Measurements from ENCODE around the gene ANTXR2. TPM values are rescaled to one million over a fixed set of nuclear protein-coding genes. Genes with fewer than 3 reads are reported as not detected.

ANTXR2 gene
- total RNA-seq, 4 donors from 2014 or later = 319 to 518 (median 329) TPM

DNA sequence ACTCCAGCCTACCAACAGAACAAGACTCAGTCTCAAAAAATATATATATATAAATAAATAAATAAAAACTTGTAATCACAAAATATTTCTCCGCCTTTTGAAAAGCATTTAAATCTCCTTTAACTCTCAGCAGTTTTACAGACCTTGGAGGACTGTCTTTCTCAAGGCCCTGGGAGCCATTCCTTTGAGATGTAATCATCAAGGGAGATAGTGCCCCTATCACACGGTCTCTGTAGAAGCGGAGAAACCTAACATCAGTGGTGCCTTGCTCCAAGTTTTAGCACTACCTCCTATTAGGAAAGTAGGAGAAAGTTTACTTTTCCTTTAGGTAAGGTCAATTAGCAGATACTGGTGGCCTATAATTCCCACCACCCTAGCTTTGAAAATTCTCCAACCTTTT is 58.5 kb downstream of the ANTXR2 start:
- Histone ChIP-seq H3K27me3 (no peaks in the 10 kb centered on the region), H3K4me1 (peaks cover 0 to 67% (median 39%) of the 10 kb centered on the region in 4 donors), H3K27ac (replicated peaks in 1 of 4) (peak overlapping the region in 3 of 4 donors; percentile 3 to 38 (median 19)), H3K36me3 (peaks cover 11 to 72% (median 39%) of the 10 kb centered on the region in 4 donors), H3K4me3 (no peak overlapping the region), H3K9me3 (no peaks in the 10 kb centered on the region)
- intact Hi-C loops (cut with DNase I) = no loop called here
- TF ChIP-seq POLR2AphosphoS5 (IDR thresholded peaks at IDR 0.05) = no peak
- TF ChIP-seq EP300 (IDR thresholded peaks at IDR 0.05) = no peak
- TF ChIP-seq, protein P1, sequence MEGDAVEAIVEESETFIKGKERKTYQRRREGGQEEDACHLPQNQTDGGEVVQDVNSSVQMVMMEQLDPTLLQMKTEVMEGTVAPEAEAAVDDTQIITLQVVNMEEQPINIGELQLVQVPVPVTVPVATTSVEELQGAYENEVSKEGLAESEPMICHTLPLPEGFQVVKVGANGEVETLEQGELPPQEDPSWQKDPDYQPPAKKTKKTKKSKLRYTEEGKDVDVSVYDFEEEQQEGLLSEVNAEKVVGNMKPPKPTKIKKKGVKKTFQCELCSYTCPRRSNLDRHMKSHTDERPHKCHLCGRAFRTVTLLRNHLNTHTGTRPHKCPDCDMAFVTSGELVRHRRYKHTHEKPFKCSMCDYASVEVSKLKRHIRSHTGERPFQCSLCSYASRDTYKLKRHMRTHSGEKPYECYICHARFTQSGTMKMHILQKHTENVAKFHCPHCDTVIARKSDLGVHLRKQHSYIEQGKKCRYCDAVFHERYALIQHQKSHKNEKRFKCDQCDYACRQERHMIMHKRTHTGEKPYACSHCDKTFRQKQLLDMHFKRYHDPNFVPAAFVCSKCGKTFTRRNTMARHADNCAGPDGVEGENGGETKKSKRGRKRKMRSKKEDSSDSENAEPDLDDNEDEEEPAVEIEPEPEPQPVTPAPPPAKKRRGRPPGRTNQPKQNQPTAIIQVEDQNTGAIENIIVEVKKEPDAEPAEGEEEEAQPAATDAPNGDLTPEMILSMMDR (IDR thresholded peaks at IDR 0.05) = no peak
- no peak for TF ChIP-seq POLR2A (IDR thresholded peaks at IDR 0.05; ENCODE audit: low read depth)
- no peak for DNase-seq (ENCODE audit: extremely low spot score)
- 96% methylated on average over 3 of the region's 3 CpGs for WGBS

DNA sequence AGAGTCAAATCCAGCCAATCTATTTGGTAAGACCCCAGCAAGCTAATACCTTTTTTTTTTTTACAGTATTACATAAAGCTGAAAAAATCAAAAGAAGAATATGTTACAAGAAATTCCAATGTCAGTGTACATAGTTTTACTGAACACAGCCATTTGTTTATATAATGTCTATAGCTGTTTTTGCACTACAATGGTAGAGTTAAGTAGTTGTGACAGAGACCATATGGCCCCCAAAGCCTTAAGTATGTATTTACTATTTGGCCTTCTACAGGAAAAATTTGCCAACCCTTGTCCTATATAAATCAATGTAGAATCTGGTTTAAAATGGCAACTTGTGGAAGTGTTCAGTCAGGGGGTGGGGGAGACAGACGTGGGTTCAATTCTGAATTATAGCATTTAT is 60.7 kb downstream of the ANTXR2 start:
- TF ChIP-seq POLR2AphosphoS5 (IDR thresholded peaks at IDR 0.05) (no peak), EP300 (IDR thresholded peaks at IDR 0.05) (no peak), POLR2A (IDR thresholded peaks at IDR 0.05; ENCODE audit: low read depth) (no peak)
- TF ChIP-seq, protein P1 (IDR thresholded peaks at IDR 0.05) = no peak
- Histone ChIP-seq H3K4me1 (peaks cover 2 to 62% (median 40%) of the 10 kb centered on the region in 4 donors), H3K27ac (replicated peaks in 1 of 4) (peak overlapping the region; percentile 14 to 51 (median 43)), H3K4me3 (no peak overlapping the region), H3K36me3 (peaks cover 12 to 70% (median 34%) of the 10 kb centered on the region in 4 donors), H3K27me3 (no peaks in the 10 kb centered on the region), H3K9me3 (no peaks in the 10 kb centered on the region)
- DNase-seq (ENCODE audit: extremely low spot score) = no peak
- 53% methylated on average over 1 of the region's 1 CpG for WGBS
- intact Hi-C loops (cut with DNase I) = no loop called here

DNA sequence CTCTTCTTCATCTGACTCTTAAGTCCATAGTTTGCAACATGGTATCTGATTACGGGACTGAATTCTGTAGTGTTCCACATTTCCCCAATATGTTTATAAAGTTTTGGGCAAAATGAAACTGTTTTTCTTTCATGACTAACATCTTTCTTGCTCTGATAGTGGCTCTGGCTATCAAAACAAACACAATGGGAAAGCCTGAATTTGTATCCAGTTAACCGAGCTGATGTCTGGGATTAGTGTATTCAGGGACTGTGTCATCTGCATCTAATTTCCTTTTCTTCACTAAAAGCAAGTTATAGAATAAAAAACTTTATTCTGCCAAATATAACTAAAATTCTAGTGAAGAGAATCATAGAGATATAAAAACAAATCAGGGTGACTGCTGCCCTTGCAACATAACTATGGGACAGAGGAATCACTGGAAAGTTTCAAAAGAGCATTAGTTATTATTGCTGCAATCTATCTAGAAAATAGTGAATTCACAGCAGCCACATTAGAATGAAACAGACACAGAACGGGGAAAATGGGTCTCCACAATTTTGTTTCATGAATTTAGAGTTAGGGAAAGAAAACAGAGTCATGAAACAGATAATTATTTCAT is 61.3 kb downstream of the ANTXR2 start:
- H3K9me3 ChIP-seq = no peaks in the 10 kb centered on the region

DNA sequence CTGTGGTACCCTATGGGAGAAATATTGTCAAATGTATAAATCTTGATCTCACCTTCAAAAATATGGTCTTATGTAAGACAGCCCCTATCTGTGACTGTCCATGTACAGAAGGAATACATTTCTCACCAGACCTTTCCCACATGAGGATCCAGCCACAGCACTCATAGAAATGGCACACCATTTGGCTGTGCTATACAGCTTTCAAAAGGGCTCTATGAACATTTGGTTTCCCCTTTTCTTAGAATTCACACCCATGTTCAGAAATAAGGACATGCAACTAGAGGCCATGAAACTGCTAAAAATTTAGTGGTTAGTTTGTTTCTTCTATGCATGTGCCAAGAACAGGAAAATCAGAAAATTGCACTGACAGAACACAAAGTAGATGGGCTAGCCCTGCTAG is 62.7 kb downstream of the ANTXR2 start:
- peaks cover 11 to 42% (median 36%) of the 10 kb centered on the region in 4 donors for H3K4me1 ChIP-seq
- peaks cover 12 to 69% (median 29%) of the 10 kb centered on the region in 4 donors for H3K36me3 ChIP-seq
- H3K9me3 ChIP-seq = no peaks in the 10 kb centered on the region
- no peak overlapping the region for H3K27ac ChIP-seq (replicated peaks in 1 of 4)
- H3K27me3 ChIP-seq = no peaks in the 10 kb centered on the region
- TF ChIP-seq, protein P1 (IDR thresholded peaks at IDR 0.05) = no peak
- TF ChIP-seq EP300 (IDR thresholded peaks at IDR 0.05) (no peak), POLR2A (IDR thresholded peaks at IDR 0.05; ENCODE audit: low read depth) (no peak), POLR2AphosphoS5 (IDR thresholded peaks at IDR 0.05) (no peak)
- intact Hi-C loops (cut with DNase I) = no loop called here
- no peak overlapping the region for H3K4me3 ChIP-seq
- DNase-seq (ENCODE audit: extremely low spot score) = no peak

More for the DNA sequence above, 61.3 kb downstream of the ANTXR2 start:
- 58% methylated on average over 3 of the region's 3 CpGs for WGBS
- TF ChIP-seq POLR2AphosphoS5 (IDR thresholded peaks at IDR 0.05) = no peak
- TF ChIP-seq EP300 (IDR thresholded peaks at IDR 0.05) = no peak
- TF ChIP-seq, protein P1 (IDR thresholded peaks at IDR 0.05) = no peak
- no peak for TF ChIP-seq POLR2A (IDR thresholded peaks at IDR 0.05; ENCODE audit: low read depth)
- Histone ChIP-seq H3K27me3 (no peaks in the 10 kb centered on the region), H3K27ac (replicated peaks in 1 of 4) (peak overlapping the region; percentile 38 to 51 (median 49)), H3K4me3 (no peak overlapping the region), H3K4me1 (peaks cover 8 to 56% (median 40%) of the 10 kb centered on the region in 4 donors), H3K36me3 (peaks cover 12 to 70% (median 32%) of the 10 kb centered on the region in 4 donors)
- no peak for DNase-seq (ENCODE audit: extremely low spot score)
- intact Hi-C loops (cut with DNase I) = no loop called here

Data from esophagus muscularis mucosa (tissue), 4 donors.